Astrocyte of the cerebellum (primary cell): ENCODE results near the gene KCP.

Source experiments
- DNase-seq: peaks from one replicate; pipeline ENCODE4 v3.0.0-alpha.2; 2011; ENCODE audit warnings: low read depth
- H3K4me3 ChIP-seq: 2 replicates; pipeline ENCODE4 v1.5.1; 2011; ENCODE audit warnings: mild to moderate bottlenecking, low read depth, low read length, moderate library complexity
- CTCF ChIP-seq: IDR thresholded peaks from 2 replicates; pipeline ENCODE4 v1.5.1; 2012; ENCODE audit warnings: low read length, low read depth, moderate library complexity, mild to moderate bottlenecking; ENCODE audit errors: missing control alignments
- in situ Hi-C: cut with HindIII; loops from 2 replicates; pipeline ENCODE4 v1.10.0; 2017; ENCODE audit warnings: low sequenced_read_pairs

Gene KCP

DNA sequence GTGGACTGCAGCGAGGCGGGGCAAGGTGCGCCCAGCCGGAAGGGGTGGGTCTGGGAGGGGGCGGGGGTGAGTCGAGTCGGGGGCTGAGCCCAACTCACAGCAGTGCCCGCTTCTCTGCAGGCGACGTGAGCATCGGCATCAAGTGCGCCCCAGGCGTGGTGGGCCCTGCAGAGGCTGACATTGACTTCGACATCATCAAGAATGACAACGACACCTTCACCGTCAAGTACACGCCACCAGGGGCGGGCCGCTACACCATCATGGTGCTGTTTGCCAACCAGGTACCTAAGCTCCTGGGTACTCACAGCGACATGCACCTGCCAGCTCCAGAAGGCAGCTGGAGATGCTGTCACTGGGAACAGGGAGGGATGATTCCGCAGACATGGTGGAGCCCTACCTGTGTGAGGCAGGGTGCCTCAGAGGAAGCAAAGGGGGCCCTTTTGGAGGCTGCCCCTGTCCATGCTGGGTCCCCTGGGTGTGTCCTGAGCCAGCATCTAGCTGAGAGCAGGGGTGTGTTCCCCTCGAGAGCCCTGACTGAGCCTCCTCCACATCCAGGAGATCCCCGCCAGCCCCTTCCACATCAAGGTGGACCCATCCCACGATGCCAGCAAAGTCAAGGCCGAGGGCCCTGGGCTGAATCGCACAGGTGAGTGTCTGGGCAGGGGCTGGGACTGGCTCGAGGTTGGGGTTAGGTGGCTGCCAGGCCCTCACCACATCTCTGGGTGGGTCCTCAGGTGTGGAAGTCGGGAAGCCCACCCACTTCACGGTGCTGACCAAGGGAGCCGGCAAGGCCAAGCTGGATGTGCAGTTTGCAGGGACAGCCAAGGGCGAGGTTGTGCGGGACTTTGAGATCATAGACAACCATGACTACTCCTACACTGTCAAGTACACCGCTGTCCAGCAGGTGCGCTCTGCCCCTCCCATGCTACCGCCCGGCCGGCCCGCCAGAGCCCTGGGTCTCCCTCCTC, 67.6 kb downstream of the KCP start:
- no peak for TF ChIP-seq CTCF
- H3K4me3 ChIP-seq: no peak overlapping the region
- no peak for DNase-seq
- in situ Hi-C loops: no loop called here

- in situ Hi-C loops: no loop called here
- no peak for DNase-seq
- no peak overlapping the region for H3K4me3 ChIP-seq
- TF ChIP-seq CTCF: peak; percentile 66
These were observed 68.4 kb downstream of the KCP start for GRCh38 chr7:128841921-128842673.

DNA sequence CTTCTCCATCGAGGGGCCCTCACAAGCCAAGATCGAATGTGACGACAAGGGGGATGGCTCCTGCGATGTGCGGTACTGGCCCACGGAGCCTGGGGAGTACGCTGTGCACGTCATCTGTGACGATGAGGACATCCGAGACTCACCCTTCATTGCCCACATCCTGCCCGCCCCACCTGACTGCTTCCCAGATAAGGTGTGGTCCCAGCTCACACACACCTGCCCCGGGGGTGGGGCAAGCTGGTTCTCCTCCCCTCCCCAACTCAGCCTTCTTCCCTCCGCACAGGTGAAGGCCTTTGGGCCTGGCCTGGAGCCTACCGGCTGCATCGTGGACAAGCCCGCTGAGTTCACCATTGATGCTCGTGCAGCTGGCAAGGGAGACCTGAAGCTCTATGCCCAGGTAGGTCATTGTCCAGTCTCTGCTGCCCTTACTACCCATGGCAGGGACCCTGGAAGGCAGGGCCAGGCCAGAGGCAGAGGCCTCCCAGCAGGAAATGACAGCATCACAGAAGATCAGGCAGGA, 69.3 kb downstream of the KCP start:
- in situ Hi-C loops: no loop called here
- H3K4me3 ChIP-seq: no peak overlapping the region
- no peak for TF ChIP-seq CTCF
- DNase-seq: no peak

DNA sequence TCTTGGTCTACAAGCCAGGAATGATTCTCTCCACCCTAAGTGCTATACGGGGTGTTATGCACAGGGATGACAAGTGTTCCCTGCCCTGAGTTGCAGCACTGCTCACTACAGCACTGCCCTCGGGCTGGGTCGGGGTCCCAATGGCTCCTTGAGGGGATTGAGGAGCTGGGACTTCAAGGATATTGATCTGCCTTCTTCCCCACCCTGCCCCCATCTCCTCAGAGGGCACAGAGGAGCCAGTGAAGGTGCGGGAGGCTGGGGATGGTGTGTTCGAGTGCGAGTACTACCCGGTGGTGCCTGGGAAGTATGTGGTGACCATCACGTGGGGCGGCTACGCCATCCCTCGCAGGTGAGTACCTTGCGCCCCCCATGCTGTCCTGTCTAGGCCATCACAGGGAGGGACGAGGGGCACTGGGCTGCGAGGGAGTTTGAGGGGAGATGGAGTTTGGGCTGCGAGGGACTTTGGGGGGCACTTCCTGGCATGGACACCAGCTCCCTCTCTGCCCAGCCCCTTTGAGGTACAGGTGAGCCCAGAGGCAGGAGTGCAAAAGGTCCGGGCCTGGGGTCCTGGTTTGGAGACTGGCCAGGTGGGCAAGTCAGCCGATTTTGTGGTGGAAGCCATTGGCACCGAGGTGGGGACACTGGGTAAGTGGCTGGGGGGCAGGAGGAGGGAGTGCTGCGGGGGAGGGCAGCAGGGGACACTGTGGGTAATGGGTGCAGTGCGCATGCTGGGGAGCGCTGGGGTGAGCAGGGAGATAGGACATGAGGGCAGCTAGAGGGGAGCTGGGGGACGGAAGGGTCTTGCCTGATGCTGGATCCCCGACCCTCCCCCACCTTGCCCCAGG, 70.0 kb downstream of the KCP start:
- in situ Hi-C loops: no loop called here
- TF ChIP-seq CTCF: no peak
- no peak overlapping the region for H3K4me3 ChIP-seq
- no peak for DNase-seq

- in situ Hi-C loops: no loop called here
These were observed 70.7 kb downstream of the KCP start for GRCh38 chr7:128839751-128840177.

More at GRCh38 chr7:128839751-128840177, 70.7 kb downstream of the KCP start:
- H3K4me3 ChIP-seq: no peak overlapping the region
- TF ChIP-seq CTCF: no peak
- DNase-seq: no peak
